AG10803 (cell line): ENCODE data around the gene CAPN8.
"Not testable (repeated sequence)": the region's sequence is repeated elsewhere in the genome, so short reads cannot be mapped to it uniquely, and the experiment has no call there.

Experiments used
- DNase-seq: peaks from one replicate; pipeline ENCODE4 v3.0.0; 2010; ENCODE audit warnings: low read depth
- H3K4me3 ChIP-seq: 2 replicates; pipeline ENCODE4 v1.5.1; 2011; ENCODE audit warnings: mild to moderate bottlenecking, low read length, control low read depth
- TF ChIP-seq, protein P1 (sequence below): conservative IDR thresholded peaks from 2 replicates; pipeline ENCODE4 v1.5.1; 2011; ENCODE audit warnings: mild to moderate bottlenecking, low read length, control low read depth, inconsistent platforms

CAPN8 gene

GRCh38 chr1:223519116-223519515 lies 146.4 kb downstream of the CAPN8 start:
- TF ChIP-seq, protein P1, sequence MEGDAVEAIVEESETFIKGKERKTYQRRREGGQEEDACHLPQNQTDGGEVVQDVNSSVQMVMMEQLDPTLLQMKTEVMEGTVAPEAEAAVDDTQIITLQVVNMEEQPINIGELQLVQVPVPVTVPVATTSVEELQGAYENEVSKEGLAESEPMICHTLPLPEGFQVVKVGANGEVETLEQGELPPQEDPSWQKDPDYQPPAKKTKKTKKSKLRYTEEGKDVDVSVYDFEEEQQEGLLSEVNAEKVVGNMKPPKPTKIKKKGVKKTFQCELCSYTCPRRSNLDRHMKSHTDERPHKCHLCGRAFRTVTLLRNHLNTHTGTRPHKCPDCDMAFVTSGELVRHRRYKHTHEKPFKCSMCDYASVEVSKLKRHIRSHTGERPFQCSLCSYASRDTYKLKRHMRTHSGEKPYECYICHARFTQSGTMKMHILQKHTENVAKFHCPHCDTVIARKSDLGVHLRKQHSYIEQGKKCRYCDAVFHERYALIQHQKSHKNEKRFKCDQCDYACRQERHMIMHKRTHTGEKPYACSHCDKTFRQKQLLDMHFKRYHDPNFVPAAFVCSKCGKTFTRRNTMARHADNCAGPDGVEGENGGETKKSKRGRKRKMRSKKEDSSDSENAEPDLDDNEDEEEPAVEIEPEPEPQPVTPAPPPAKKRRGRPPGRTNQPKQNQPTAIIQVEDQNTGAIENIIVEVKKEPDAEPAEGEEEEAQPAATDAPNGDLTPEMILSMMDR, result no peak
- DNase-seq, result no peak
- no peak overlapping the region for H3K4me3 ChIP-seq

GRCh38 chr1:223518553-223518952 lies 146.9 kb downstream of the CAPN8 start:
- H3K4me3 ChIP-seq, result not testable (repeated sequence)

GRCh38 chr1:223515926-223516325 lies 149.6 kb downstream of the CAPN8 start:
- H3K4me3 ChIP-seq, result no peak overlapping the region
- TF ChIP-seq, protein P1, result no peak
- no peak for DNase-seq

More at GRCh38 chr1:223518553-223518952, 146.9 kb downstream of the CAPN8 start:
- not testable (repeated sequence) for DNase-seq

DNA sequence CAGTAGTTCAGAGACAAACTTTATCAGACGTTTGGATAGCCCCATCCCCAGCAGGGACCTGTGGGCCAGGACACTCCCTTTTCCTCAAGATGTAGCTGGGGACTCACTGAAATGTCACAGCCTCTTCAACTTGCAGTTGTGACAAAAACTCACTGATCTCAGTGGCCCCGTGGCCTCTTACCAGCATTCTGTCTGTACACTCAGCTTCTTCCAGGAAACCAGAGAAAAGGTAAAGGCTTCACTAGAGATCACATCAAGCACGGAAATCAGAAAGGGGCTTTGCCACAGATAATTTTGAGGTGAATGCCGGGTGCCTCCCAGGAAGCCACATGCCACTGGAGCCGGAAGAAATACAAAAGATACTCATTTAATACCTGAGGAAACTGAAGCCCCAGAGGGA lies 150.1 kb downstream of the CAPN8 start:
- TF ChIP-seq, protein P1, result no peak
- no peak overlapping the region for H3K4me3 ChIP-seq
- DNase-seq, result no peak

DNA sequence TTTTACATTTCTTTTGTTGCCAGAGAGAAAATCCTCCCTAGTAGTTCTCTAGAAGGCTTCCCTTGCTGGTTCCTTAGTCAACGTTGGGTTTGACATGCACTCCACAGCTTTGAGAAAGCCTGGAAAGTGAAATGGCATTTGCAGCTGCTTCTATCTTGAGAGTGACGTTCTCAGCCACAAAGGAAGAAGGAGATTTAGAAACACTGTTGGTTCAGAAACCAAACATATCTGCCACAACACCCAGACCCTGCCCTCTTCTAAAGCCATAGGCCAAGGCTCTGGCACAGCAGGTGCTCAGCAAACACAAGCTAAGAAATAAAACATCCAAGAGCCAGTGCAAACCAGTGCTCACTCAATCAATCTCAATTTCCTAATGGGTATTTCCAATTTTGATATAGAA lies 150.9 kb downstream of the CAPN8 start:
- TF ChIP-seq, protein P1, result no peak
- no peak overlapping the region for H3K4me3 ChIP-seq
- no peak for DNase-seq

DNA sequence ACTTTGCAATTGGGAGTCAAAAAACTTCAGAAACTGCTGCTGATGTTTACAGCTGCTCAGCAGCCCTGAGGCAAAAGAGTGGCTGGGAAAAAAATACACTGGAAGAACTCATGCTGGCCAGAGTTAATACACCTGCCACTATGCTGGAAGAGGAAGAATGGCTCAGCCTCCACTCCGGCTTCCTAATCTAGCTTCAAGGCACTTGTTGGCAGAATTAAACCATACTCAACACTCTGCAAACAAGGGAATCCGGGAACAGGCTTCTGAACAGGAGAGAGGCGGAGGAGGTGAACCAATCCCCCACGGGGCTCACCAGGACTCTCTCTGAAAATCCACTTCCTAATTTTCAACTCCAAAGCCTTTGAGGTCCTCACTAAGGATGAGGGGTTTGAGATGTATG lies 152.2 kb downstream of the CAPN8 start:
- H3K4me3 ChIP-seq, result no peak overlapping the region
- TF ChIP-seq, protein P1, result no peak
- DNase-seq, result no peak

DNA sequence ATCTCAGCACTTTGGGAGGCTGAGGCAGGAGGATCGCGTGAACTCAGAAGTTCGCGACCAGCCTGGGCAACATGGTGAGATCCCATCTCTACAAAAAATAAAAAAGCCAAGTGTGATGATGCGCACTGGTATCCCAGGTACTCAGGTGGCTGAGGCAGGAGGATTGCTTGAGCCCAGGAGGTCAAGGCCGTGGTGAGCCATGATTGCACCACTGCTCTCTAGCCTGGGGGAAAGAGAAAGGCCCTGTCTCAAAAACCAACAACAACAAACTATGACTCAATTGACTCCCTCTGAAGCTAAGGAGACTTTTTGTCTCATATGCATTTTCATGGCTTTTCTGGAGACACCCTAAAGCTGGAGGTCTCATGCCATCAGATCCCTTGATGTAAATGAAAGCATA lies 153.4 kb downstream of the CAPN8 start:
- no peak overlapping the region for H3K4me3 ChIP-seq
- no peak for DNase-seq
- TF ChIP-seq, protein P1, result no peak

DNA sequence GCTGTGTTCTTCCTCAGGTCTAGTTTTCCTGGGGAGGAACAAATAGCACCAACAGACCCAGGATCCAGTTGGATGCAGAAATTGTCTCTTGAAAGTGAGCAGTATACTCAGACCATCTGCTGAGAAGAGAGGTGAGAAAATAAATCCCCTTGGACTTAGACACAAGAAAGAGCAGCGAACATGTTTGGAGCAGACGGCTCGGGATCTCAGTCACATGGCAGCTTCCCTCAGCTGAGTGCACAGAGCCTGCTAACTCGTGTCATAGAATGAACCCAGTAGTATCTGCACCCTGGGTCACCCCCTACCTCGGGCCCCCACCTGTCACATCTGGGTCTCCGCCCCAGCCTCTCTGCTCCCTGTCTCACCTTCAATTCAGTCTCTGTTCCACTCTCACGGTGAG lies 156.7 kb downstream of the CAPN8 start:
- no peak overlapping the region for H3K4me3 ChIP-seq
- DNase-seq, result no peak
- TF ChIP-seq, protein P1, result no peak
